Stimulated activated CD4-positive, alpha-beta T cell treated with anti-CD3 and anti-CD28 coated beads, TNF-alpha, amount 100 ng/mL, for 1 hour (primary cell): Measurements from ENCODE around the gene SPTLC3.
"Not testable (repeated sequence)": the region's sequence is repeated elsewhere in the genome, so short reads cannot be mapped to it uniquely, and the experiment has no call there.

Source experiments
- DNase-seq, 3 donors: peaks; one replicate each; pipeline ENCODE4 v3.0.0-alpha.2; 2020; ENCODE audit warnings: low read depth in 3 of 3, low spot score in 1 of 3

SPTLC3 gene

DNA sequence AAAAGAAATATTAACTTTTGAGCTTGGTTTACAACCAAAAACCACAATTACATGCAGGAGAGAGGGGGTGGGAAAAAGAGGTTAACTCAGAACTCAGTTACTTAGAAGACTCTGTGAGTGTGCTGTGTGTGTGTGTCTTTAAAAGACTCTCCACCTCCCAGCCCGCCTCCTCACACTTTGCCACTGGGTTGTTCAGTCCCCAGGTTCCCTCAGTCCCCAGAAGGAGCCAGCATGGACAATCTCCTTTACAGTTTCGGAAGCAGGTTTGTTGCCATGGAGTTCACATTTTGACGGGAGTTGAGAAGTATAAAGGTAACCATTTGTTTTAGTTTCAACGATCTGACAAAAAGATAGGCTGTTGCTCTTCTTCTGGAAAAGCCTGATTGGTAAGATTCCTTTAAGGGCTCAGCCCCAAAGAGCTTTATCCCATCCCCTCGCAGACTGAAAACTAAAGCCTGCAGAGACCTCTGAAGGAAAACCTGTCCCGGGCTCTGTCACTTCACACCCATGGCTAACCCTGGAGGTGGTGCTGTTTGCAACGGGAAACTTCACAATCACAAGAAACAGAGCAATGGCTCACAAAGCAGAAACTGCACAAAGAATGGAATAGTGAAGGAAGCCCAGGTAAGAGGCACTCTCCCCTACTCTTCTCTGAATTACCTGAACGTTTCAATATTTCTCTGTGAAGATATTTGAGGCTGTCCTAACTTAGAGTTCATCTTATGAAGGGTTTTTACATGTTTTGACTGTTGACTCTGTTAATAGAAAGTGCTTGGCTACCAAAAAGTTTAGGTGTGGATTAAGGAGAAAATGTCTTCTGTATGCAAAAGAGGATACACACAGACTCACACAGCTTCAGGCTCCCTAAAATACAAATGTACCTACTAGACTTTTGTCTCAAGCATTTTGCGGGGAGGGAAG is at the start of gene SPTLC3:
TSS of gene SPTLC3 (plus strand) at position 212 of the 921 bp plus-strand sequence. CDS start at position 508, 296 bp downstream.
- no peak for DNase-seq

GRCh38 chr20:12961725-12962124 is 47.0 kb upstream of the SPTLC3 start:
- no peak for DNase-seq

- no peak for DNase-seq
These were observed 45.9 kb upstream of the SPTLC3 start for GRCh38 chr20:12962895-12963294.

DNA sequence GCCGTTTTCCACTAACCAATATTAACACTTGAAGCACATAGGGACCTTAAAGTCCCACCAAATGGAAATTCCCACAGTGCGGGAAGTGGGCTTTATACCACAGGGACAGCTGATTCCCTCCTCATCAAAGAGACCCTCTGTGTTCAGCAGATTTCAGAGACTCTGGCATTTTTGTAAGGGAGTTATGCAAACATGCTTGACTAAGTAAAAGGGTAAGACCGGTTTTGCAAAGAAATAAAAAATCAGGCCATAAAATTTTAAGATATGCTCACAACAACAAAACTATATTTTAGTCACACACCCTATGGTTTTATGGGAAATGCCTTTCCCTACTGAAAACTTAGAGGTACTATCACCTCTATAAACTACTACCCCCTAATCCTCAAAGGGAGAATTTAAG is 45.4 kb upstream of the SPTLC3 start:
- DNase-seq, result no peak

GRCh38 chr20:12965212-12965869 is 43.4 kb upstream of the SPTLC3 start:
- DNase-seq, result no peak

GRCh38 chr20:12965870-12966251 is 42.9 kb upstream of the SPTLC3 start:
- DNase-seq, result no peak

DNA sequence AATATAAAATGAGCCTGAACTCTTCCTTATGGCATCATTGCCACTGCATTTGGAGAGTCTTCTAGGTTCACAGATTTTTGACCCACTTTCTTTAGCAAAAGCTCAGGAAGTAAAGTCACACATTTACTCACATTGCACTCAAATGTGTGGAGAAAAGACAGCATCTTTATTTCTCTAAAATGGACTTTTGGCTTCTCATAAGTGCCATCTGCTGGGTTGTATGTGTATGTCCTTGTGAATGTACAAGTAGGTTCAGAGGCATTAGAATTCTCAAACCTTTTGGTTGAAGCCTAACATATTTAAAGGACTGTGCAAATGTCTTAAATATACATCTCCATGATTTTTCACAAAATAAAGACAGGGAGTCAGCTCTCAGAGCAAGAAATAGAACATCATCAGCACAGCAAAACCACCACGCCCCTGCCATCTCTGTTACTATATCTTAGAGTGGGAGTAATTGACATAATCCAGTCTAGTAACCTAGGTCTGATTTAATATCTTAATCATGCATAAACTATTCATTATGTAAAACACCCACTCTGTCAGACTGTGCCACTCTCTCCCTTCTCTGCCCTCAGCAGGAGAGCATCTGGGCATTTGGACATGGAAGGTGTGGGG is 42.2 kb upstream of the SPTLC3 start:
- DNase-seq, result no peak

GRCh38 chr20:12967932-12968331 is 40.8 kb upstream of the SPTLC3 start:
- DNase-seq, result no peak

- DNase-seq, result no peak
These were observed 40.3 kb upstream of the SPTLC3 start for GRCh38 chr20:12968472-12968871.

DNA sequence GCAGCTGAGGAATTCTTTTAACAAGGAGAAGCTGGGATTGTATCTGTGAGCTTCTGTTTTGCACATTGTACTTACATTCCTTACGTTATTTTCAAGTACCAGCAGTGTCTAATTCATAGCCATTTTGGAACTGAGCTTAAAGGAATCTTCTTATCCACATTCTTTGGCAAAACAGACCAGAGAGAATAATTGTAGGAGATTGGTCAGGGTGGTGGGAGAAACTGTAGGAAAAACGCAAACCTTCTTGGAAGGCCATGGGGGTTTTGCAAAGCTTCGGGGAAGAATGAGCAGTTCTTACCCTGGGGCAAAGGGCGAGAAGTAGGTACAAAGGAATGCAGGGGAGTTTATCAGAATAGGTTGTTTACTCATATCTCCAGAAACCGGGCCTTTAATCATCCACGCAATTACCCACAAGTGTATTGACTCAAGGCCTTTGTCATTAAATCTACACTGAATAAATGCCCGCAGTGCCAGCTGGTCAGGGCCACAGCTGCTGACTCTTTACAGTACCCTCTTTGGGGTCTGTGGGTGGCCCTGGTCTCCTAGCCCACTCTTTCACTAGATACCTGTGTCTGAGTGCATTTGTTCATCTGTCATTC is 39.6 kb upstream of the SPTLC3 start:
- DNase-seq, result no peak

GRCh38 chr20:12970372-12970821 is 38.4 kb upstream of the SPTLC3 start:
- no peak for DNase-seq

DNA sequence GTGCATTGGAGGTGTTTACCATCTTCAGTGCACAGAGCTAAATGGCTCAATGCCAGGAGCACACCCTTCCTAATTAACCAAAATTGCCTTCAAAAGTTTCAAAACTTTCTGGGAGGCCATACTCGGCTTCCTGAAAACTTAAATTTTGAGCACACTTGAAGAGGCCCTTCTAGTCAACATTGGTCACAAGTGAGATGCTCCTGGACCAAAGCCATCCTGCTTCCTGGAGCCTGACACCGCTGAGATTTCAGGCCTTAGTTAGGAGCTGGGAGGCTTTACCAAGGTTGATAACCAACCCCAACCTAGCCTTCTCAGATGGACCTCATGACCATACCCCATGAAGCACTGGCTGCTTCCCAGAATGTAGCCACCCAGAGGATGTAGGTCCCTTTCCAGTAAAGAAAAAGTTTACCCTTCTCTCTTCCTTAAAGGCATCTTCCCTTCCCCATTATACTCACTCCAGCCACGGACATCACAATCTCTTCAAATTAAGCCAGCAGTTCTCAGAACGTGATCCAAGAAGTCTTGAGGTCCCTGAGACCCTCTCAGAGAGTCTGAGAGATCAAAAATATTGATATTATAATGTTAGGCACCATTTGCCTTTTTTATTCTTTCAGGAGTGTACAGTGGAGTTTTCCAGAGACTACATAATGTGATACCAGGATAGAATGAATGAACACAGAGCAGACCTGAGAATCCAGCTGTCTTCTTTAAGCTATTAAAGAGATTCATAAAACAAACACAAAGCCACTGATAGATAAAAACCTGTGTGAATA is 32.8 kb upstream of the SPTLC3 start:
- no peak for DNase-seq

DNA sequence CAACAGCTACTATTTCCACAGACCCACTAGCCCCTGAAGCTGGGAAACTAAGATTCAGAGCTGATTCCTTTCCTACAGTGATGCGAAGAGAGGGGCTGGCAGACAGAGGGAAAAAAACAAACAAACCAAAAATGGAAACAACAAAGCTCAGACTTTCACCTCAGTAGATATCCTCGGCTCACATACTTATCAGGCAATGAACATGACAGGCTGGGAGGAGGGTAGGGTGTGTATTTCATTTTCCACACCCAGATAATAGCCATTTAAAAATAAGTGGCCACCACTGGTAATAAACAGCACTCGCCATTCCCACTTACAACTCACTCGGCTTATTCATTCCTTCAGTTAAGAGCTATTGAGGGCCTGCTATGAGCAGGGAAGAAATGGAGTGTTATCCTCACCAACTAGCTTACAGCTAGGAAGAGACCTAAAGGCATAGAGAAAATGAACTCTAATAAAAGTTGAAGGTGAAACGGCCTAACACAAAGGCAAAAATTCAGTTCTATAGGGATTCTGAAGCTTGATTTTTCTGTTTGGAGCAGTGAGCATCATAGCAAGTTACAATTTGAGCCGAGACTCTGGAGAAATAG is 32.0 kb upstream of the SPTLC3 start:
- no peak for DNase-seq

DNA sequence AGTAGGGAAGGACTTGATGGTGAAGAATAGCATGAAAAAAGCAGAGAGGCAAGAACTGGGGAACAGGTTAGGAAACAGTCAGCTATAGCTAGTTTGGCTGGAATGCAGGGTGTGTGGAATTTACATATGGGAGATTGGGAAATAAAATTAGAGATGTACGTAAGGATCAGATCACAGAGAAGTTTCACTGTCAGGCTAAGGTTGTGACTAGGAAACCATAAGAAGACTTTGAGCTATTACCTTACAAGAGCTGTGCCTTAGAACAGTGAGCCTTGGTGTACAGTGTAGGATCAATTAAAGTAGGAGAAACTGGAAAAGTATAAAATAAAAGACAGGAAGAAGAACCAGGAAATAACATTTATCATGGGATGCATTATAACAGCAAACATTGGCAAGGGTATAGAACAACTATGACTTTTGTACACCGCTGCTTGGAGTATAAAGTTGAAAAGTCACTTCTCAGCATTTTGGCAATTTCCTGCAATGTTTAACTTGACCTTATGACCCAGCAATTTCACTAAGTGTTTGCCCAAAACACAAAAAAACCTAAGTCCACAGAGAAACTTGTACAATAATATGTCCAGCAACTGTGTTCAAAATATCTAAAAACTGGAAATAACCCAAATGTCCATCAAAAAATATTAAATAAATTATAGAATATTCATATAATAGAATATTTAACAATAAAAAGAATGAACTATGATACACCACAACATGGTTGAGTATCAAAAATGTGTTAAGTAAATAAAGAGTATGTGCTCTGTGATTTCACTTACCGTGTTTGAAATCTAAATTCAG is 31.2 kb upstream of the SPTLC3 start:
- DNase-seq, result no peak

GRCh38 chr20:12978126-12978394 is 30.7 kb upstream of the SPTLC3 start:
- DNase-seq, result no peak

- no peak for DNase-seq
These were observed 29.9 kb upstream of the SPTLC3 start for GRCh38 chr20:12978613-12979495.

DNA sequence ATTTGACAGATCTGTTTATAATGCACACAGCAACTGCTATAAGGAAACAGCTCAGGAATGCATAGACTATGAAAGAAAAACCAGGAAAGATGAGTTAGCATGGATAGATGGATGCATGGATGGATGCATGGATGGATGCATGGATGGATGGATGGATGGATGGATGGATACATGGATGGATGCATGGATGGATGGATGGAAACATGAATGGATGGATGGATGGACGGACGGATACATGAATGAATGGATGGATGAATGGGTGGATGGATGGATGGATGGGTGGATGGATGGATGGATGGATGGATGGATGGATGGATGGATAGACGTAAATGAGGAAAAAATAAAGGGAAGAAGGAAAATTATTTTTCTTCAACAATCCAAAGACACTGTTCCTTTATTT is 29.1 kb upstream of the SPTLC3 start:
- not testable (repeated sequence) for DNase-seq

- DNase-seq, result no peak
These were observed 26.7 kb upstream of the SPTLC3 start for GRCh38 chr20:12982098-12982497.
